Stomach (tissue), 9 donors: ENCODE measurements around the gene P2RX7. TPM values are rescaled to one million over a fixed set of nuclear protein-coding genes. Genes with fewer than 3 reads are reported as not detected.

Experiments
- DNase-seq, 2 donors: peaks; one replicate each; pipeline versions ENCODE4 v3.0.0 to v3.0.0-alpha.2; 2013 to 2019
- H3K27ac ChIP-seq, 5 donors: fragments of 200-600 bp in 4 of 5; sonication (generic) in 4 of 5; one replicate each; pipeline ENCODE4 v1.5.1; 2013 to 2019; ENCODE audit warnings: mild to moderate bottlenecking in 1 of 5, moderate library complexity in 1 of 5
- H3K27me3 ChIP-seq, 3 donors: fragments of 200-600 bp; sonication (generic); one replicate each; pipeline ENCODE4 v1.5.1; 2017 to 2019; ENCODE audit warnings: mixed run types in 1 of 3
- H3K36me3 ChIP-seq, 4 donors: fragments of 200-600 bp; sonication (generic); 1 replicate in 3 of 4; 2 replicates in 1 of 4; pipeline ENCODE4 v1.5.1; 2016 to 2019
- H3K4me1 ChIP-seq, 4 donors: fragments of 200-600 bp; sonication (generic); one replicate each; pipeline ENCODE4 v1.5.1; 2016 to 2019
- H3K4me3 ChIP-seq, 4 donors: fragments of 200-600 bp; sonication (generic) in 3 of 4; one replicate each; pipeline ENCODE4 v1.5.1; 2016 to 2019; ENCODE audit warnings: mild to moderate bottlenecking in 1 of 4
- H3K9me3 ChIP-seq, 4 donors: fragments of 200-600 bp; sonication (generic); one replicate each; pipeline ENCODE4 v1.5.1; 2016 to 2019
- EP300 ChIP-seq: sonication (generic); formaldehyde crosslinking; IDR thresholded peaks from one replicate; pipeline ENCODE4 v1.6.1; 2017; ENCODE audit warnings: antibody characterized with exemption
- POLR2A ChIP-seq, 4 donors: fragments of 450-650 bp; IDR thresholded peaks; one replicate each; pipeline ENCODE4 v1.6.1; 2016; ENCODE audit warnings: antibody characterized with exemption in 4 of 4, control low read depth in 2 of 4, mild to moderate bottlenecking in 1 of 4, moderate library complexity in 1 of 4
- POLR2AphosphoS5 ChIP-seq, 3 donors: sonication (generic); formaldehyde crosslinking; IDR thresholded peaks; one replicate each; pipeline ENCODE4 v1.6.1; 2016; ENCODE audit warnings: antibody characterized with exemption in 3 of 3
- WGBS, 5 donors: extraction: QIAGEN DNeasy Blood & Tissue Kit in 3 of 5; methylation state at CpG; one replicate each; pipeline versions ENCODE4 v1.1.5 to v1.1.7; 2013 to 2018; 5-methylcytosine and 5-hydroxymethylcytosine counted together
- intact Hi-C: fragments of 100-400 bp; cut with DNase I; formaldehyde crosslinking; loops from one replicate; pipeline ENCODE4 v1.15.1; 2023; ENCODE audit warnings: low total_unique reads
- polyA plus RNA-seq, 3 donors: library from polyadenylated mRNA; stranded (reverse); fragments of 200-250 nt; gene quantifications; one replicate each; pipeline ENCODE4 v1.2.3, GENCODE V29; 2013
- total RNA-seq, 5 donors: library from RNA; depleted of rRNA; stranded (reverse); fragments of >200 nt; gene quantifications; one replicate each; pipeline versions ENCODE4 v1.1.0 to v1.2.3, GENCODE V29; 2014 to 2016
- TF ChIP-seq, protein P1 (sequence below), 7 experiments: fragments of 450-650 bp in 4 of 7; fragments of 200-600 bp in 3 of 7; sonication (generic) in 3 of 7; IDR thresholded peaks; one replicate each; pipeline ENCODE4 v1.5.1; 2016 to 2019; ENCODE audit warnings: antibody characterized with exemption in 7 of 7, control low read depth in 2 of 7, mild to moderate bottlenecking in 1 of 7
- donor health status: healthy with polysubstance abuse.
- donor health status: Bipolar disorder and iron deficiency.
- donor health status: healthy.

Gene P2RX7
- total and polyA plus RNA-seq, 8 donors, result 0.31 to 2.2 (median 0.95) TPM; not detected in 2

DNA sequence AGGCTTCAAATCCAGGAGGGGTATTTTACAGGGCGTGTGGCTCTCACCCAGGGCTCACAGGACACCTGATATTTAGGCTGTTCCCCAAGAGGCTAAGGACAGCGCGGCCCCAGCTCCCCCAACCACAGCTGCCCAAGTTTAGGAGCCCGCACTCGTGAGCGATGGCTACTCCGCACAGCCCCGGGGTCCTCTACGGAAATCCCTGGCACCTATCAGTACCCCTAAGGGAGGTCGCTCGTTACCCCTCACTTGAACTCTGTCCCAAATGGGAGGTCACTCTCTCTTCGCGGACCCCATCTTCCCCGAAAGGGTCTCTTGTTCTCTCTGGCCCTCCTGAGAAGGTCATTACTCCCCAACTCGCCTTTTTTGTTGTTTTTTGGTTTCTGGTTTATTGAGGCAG, 76.5 kb downstream of the P2RX7 start:
- no peaks in the 10 kb centered on the region for H3K9me3 ChIP-seq
- H3K4me1 ChIP-seq, result peaks cover 16 to 38% (median 32%) of the 10 kb centered on the region in 4 donors
- H3K4me3 ChIP-seq, result peak overlapping the region; percentile 54 to 81 (median 70)
- 88 to 93% (median 91%) methylated on average over 14 to 15 of the region's 15 CpGs for WGBS, 5 donors
- no peaks in the 10 kb centered on the region for H3K27me3 ChIP-seq
- no peak for TF ChIP-seq EP300
- TF ChIP-seq, protein P1, sequence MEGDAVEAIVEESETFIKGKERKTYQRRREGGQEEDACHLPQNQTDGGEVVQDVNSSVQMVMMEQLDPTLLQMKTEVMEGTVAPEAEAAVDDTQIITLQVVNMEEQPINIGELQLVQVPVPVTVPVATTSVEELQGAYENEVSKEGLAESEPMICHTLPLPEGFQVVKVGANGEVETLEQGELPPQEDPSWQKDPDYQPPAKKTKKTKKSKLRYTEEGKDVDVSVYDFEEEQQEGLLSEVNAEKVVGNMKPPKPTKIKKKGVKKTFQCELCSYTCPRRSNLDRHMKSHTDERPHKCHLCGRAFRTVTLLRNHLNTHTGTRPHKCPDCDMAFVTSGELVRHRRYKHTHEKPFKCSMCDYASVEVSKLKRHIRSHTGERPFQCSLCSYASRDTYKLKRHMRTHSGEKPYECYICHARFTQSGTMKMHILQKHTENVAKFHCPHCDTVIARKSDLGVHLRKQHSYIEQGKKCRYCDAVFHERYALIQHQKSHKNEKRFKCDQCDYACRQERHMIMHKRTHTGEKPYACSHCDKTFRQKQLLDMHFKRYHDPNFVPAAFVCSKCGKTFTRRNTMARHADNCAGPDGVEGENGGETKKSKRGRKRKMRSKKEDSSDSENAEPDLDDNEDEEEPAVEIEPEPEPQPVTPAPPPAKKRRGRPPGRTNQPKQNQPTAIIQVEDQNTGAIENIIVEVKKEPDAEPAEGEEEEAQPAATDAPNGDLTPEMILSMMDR (IDR thresholded peaks at IDR 0.05), result no peak
- TF ChIP-seq POLR2A (IDR thresholded peaks at IDR 0.05), result no peak
- TF ChIP-seq POLR2AphosphoS5 (IDR thresholded peaks at IDR 0.05), result no peak
- DNase-seq, result no peak
- H3K36me3 ChIP-seq, result no peaks in the 10 kb centered on the region
- intact Hi-C loops, result no loop called here
- H3K27ac ChIP-seq, result peak overlapping the region in 4 of 5 donors; percentile 86 to 97 (median 93)

DNA sequence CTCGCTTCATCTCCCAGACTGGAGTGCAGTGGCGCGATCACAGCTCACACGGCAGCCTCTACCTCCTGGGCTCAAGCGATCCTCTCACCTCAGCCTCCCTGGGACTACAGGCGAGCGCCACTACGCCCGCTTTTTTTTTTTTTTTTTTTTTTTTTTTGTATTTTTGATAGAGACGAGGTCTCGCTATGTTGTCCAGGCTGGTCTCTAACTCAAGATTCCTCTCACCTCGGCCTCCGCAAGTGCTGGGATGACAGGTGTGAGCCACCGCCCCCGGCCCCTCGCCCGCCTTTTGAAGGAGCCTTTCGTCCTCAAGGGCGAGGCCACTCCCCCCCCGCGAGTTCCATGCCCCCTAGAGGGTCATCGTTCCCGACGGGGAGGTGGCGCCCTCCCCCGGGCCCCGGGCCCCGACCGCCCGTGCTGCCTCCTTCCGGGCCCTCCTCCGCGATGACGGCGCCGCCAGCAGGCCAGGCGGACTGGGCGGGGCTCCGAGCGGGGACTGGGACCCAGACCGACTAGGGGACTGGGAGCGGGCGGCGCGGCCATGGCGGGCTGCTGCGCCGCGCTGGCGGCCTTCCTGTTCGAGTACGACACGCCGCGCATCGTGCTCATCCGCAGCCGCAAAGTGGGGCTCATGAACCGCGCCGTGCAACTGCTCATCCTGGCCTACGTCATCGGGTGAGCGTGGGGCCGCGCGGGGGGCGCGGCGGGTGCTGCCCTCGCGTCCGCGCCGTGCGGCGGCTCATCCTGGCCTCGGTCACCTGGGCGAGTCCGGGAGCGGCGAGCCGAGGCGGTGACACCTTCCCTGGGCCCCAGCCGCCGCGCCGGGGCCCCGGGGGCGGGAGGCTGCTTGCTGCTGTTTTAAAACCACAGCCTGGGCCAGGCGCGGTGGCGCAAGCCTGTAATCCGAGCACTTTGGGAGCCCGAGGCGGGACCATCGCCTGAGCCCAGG, 77.2 kb downstream of the P2RX7 start, which contains the start of gene P2RX4:
P2RX4 (plus strand) TSS at position 506 of the 949 bp plus-strand sequence; CDS start at position 542, 36 bp downstream.
- H3K27ac ChIP-seq, result peak within 1 kb of the TSS; percentile 86 to 97 (median 90)
- intact Hi-C loops, result no loop called here

DNA sequence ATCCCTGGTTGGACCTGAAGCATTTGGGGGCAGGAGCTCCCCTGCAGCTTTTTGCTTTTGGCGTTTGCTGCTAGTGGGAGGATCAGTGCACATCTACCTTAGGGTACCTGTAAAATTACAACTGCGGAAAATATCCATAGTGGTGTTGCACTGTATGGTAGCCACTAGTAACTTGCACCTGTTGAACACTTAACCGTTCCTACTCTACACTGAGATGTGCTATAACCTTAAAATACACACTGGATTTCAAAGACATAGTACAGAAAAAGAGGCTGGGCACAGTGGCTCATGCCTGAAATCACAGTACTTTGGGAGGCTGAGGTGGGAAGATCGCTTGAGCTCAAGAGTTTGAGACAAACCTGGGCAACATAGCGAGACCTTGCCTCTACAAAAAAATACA, 80.2 kb downstream of the P2RX7 start:
- TF ChIP-seq, protein P1 (IDR thresholded peaks at IDR 0.05), result no peak
- TF ChIP-seq POLR2A (IDR thresholded peaks at IDR 0.05), result no peak
- no peak for TF ChIP-seq EP300
- no peak for TF ChIP-seq POLR2AphosphoS5 (IDR thresholded peaks at IDR 0.05)
- peak overlapping the region in 1 of 5 donors; percentile 83 for H3K27ac ChIP-seq
- intact Hi-C loops, result no loop called here
- no peaks in the 10 kb centered on the region for H3K27me3 ChIP-seq
- no peak overlapping the region for H3K4me3 ChIP-seq
- DNase-seq, result no peak
- H3K9me3 ChIP-seq, result no peaks in the 10 kb centered on the region
- peaks cover 46 to 73% (median 65%) of the 10 kb centered on the region in 4 donors for H3K4me1 ChIP-seq
- 87 to 93% (median 92%) methylated on average over 5 of the region's 5 CpGs for WGBS, 5 donors
- peaks cover 0 to 13% (median 10%) of the 10 kb centered on the region in 4 donors for H3K36me3 ChIP-seq

More for the DNA sequence above, 77.2 kb downstream of the P2RX7 start, which contains the start of gene P2RX4:
- TF ChIP-seq POLR2AphosphoS5 (IDR thresholded peaks at IDR 0.05), result peak in 2 of 3 donors; percentile 93 to 95
- no peak for TF ChIP-seq EP300
- TF ChIP-seq, protein P1 (IDR thresholded peaks at IDR 0.05), result peak in 1 of 7 experiments; percentile 26
- TF ChIP-seq POLR2A (IDR thresholded peaks at IDR 0.05), result peak in 1 of 4 donors; percentile 73
- DNase-seq, result peak; percentile 88 to 95
- H3K4me3 ChIP-seq, result peak within 1 kb of the TSS; percentile 54 to 81 (median 70)
- no peaks in the 10 kb centered on the region for H3K36me3 ChIP-seq
- H3K27me3 ChIP-seq, result no peaks in the 10 kb centered on the region
- peaks cover 22 to 45% (median 39%) of the 10 kb centered on the region in 4 donors for H3K4me1 ChIP-seq
- H3K9me3 ChIP-seq, result no peaks in the 10 kb centered on the region
- 7 to 54% (median 9%) methylated on average over 12 to 97 of the region's 97 CpGs for WGBS, 5 donors

DNA sequence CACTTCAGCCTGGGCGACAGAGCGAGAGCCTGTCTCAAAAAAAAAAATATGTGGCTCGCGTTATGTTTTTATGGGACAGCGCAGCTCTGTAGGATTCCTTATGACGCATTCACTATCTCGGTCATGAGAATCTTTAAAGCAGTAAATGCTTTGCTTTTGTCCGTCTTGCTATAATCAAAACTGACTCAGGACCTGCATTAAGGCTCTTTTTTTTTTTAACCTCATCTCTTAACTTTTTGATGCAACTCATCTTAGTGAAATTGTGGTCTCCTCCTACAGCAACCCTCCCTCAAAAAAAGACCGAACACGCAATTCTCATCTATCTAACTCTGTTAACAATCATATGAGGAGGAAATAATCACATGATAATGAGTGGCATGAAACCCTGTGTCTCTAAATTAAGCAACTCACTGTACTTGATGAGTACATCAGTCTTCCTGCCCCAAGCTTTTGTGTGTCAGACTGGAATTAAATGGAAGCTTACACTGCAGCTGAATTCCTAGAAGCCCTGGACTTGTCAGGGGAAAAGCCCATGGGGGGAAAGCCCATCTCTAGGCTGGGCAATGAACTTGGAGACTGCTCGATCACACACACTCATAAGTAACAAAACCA, 81.6 kb downstream of the P2RX7 start:
- intact Hi-C loops, result no loop called here
- no peaks in the 10 kb centered on the region for H3K27me3 ChIP-seq
- no peak overlapping the region for H3K4me3 ChIP-seq
- H3K9me3 ChIP-seq, result no peaks in the 10 kb centered on the region
- peaks cover 4 to 27% (median 23%) of the 10 kb centered on the region in 4 donors for H3K36me3 ChIP-seq
- H3K4me1 ChIP-seq, result peaks cover 57 to 81% (median 73%) of the 10 kb centered on the region in 4 donors
- DNase-seq, result no peak
- peak overlapping the region; percentile 70 to 92 (median 83) for H3K27ac ChIP-seq
- no peak for TF ChIP-seq EP300
- TF ChIP-seq, protein P1 (IDR thresholded peaks at IDR 0.05), result no peak
- TF ChIP-seq POLR2AphosphoS5 (IDR thresholded peaks at IDR 0.05), result no peak
- TF ChIP-seq POLR2A (IDR thresholded peaks at IDR 0.05), result no peak
- WGBS, 5 donors, result 70 to 74% (median 73%) methylated on average over 11 of the region's 11 CpGs
